GM19467 (cell line): ENCODE results near the gene UBA1.

Source experiments
- ATAC-seq: cut with Tn5 transposase; IDR thresholded peaks from one replicate; pipeline ENCODE4 v1.9.1; 2021; ENCODE audit warnings: mild to moderate bottlenecking, moderate library complexity; ENCODE audit not compliant: unreplicated experiment

The UBA1 gene

GRCh38 chrX:47187106-47187677 is 6.4 kb upstream of the UBA1 start:
- ATAC-seq: no peak

DNA sequence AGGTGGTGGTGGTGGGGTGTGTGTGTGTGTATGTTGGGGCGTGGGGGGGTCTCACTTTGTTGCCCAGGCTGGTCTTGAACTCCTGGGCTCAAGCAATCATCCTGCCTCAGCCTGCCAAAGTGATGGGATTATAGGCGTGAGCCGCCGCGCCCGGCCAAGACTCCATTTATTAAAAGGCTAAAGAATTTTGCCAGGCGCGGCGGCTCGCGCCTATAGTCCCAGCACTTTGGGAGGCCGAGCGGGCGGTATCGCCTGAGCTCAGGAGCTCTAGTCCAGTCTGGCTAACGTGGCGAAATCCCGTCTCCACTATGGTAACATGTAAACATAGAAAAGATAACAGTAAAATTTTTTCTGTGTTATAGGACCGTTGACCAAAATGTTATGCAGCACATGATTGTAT is 3.7 kb upstream of the UBA1 start:
- ATAC-seq: no peak

GRCh38 chrX:47190445-47191269 is 3.0 kb upstream of the UBA1 start:
- ATAC-seq: peak; percentile 39

DNA sequence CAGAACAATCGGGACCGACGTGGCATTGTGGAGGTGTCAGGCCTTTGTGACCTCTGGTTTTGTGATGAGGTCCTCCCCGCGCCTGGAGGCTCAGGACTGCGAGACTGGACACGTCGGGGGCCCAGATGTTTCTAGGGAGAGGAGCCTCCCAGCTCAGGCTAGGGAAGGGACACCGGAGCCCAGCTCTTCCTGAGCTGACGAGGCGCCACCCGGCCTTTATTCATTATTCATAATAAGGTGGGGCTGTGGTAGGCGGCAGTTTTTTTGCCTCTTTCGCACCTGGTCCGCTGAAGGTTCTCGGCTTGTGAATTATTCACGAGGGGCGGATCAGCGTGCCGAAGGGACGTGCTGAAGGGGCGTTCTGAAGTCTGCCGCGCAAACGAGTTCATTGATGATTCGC is 2.3 kb upstream of the UBA1 start:
- no peak for ATAC-seq

DNA sequence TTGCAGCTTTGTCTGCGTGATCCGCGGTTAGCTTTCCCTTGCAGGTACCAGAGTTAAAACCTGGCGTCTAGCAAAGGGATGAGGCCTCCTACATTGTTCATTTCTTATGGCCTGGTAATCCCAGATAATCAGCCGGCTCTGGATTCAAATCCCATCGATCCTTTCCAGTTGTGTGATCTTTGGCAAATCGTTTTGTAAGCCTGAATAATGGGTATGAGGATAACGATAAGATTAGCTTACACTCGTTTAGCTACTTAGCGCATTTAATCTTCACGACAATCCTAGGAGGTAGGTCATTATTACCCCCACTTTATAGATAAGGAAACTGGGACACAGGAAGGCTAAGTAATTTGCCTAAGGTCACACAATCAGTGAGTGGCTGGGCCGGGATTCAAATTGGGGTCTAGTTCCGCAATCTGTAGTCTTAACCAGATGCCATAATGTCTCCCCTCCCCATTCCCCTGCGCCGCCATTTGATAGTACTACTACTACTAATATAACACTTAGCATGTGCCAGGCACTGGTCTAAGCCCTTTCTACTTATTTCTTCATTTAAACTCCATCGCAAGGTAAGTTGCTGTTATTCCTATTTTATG is 1.7 kb upstream of the UBA1 start:
- ATAC-seq: no peak

DNA sequence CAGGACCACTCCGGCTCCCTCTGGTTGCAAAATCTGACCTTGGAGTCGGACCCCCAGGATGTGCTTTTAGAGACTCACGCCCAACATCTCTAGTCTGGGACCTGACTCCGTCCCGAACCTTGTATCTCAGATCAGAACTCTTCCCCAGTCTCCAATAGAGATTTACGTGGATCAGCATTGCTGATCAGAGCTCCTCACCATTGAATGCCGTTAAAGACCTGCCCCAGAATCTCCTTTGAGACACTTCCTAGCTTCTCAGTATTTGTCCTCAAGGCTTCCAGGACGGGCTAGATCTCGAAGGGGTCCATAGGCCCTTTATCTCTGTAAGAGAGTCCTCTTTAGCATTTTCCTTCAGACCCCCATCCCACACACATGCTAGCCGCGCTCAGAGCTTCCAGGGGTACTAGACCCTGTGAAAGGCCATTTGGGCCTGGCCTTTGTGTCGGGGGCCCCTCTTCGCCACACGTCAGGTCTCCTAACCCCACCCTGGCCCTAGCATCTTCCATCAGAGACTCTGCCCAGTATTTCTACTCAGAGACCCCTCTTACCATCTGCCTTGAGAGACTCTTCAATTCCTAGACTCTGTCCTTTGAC is 662 bp downstream of the UBA1 start:
- peak; percentile 3 for ATAC-seq

GRCh38 chrX:47196098-47196497 is 2.5 kb downstream of the UBA1 start:
- no peak for ATAC-seq

DNA sequence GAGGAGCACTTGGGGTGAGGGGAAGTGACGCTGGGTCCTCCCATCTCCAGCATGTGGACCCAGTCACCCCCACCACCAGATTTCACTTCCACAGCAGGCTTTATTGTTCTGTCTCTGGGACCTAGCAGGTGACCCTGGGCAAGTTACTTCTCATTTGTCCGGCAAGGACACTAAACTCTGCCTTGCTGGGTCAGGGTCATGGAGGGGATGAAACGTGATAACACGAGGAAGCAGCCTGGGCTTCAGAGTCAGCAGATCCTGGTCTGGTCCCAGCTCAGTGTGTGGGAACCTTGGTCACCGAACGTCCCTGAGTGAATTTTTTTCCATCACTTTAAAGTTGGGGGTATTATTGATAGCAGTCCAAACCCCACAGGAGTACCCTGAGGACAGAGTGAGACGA is 3.9 kb downstream of the UBA1 start:
- no peak for ATAC-seq

- ATAC-seq: no peak
Measured at GRCh38 chrX:47198026-47198686, 4.5 kb downstream of the UBA1 start.

DNA sequence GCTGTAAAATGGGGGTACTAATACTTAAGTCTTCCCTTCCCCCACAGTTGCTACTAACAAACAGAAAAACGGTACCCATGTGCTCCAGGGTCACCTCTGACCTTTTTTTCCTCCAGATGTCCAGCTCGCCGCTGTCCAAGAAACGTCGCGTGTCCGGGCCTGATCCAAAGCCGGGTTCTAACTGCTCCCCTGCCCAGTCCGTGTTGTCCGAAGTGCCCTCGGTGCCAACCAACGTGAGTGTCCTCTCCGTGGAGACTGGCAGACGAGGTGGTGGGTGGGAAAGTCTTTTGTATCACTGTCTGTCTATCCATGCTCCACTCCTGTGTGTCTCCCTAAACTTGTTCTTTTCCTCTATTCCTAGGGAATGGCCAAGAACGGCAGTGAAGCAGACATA is 5.1 kb downstream of the UBA1 start:
- no peak for ATAC-seq

DNA sequence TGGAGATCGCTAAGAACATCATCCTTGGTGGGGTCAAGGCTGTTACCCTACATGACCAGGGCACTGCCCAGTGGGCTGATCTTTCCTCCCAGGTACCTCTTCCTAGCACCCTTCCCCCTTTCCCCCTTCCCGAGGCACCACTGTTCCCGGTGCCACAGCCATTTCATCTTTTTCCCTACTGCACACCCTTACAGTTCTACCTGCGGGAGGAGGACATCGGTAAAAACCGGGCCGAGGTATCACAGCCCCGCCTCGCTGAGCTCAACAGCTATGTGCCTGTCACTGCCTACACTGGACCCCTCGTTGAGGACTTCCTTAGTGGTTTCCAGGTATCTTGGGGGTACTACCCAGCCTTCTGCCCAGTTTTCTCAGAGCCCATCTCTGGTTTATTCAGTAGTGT is 5.7 kb downstream of the UBA1 start:
- no peak for ATAC-seq

- no peak for ATAC-seq
Measured at GRCh38 chrX:47200385-47201150, 6.9 kb downstream of the UBA1 start.

DNA sequence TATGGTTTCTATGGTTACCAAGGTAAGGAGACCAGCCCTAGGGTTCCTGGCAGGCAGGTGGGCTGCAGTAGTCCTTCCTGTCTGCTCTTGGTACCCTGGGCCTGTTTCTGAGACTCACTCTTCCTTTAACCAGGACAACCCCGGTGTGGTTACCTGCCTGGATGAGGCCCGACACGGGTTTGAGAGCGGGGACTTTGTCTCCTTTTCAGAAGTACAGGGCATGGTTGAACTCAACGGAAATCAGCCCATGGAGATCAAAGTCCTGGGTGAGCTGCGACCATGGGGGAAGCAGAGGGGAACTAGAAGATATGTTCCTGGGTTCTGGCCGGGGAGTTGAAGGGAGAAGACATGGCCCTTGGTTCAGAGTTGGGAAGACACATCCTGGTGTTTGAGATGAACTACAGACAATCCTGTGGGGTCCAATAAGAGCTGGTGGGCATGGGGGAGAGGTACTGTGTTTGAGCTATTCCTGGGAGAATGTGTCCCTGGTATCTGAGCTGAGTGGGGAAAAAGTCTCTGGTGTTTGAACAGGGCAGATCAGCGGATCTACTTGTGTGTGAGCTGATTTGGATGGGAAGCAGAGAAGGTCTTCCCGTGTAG is 7.8 kb downstream of the UBA1 start:
- ATAC-seq: no peak

GRCh38 chrX:47202316-47202715 is 8.7 kb downstream of the UBA1 start:
- no peak for ATAC-seq

DNA sequence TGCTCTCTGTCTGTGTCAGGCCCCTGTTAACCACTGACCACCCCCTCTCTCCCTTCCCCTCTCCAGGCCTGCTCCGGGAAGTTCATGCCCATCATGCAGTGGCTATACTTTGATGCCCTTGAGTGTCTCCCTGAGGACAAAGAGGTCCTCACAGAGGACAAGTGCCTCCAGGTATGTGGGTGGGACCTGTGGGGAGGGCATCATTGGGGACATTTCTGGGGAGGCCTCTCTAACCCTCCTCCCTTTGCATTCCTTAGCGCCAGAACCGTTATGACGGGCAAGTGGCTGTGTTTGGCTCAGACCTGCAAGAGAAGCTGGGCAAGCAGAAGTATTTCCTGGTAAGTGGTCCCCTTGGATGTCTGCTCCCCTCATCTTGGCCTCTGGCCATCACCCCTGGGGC is 9.2 kb downstream of the UBA1 start:
- ATAC-seq: no peak

GRCh38 chrX:47204970-47205369 is 11.3 kb downstream of the UBA1 start:
- ATAC-seq: no peak

GRCh38 chrX:47206316-47206715 is 12.7 kb downstream of the UBA1 start:
- no peak for ATAC-seq

DNA sequence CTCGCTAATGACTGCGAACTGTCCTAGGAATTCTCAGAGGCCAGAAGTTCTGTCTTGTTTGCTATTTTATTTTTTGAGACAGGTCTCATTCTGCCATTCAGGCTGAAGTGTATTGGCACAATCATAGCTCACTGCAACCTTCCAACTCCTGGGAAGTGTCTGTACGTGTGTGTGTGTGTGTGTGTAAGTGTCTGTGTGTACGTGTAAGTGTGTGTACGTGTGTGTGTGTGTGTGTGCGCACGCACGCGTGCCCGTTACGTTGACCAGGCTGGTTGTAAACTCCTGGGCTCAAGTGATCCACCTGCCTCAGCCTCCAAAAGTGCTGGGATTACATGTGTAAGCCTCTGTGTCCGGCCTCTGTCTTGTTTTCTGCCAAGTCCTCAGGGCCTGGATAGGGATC is 14.5 kb downstream of the UBA1 start:
- ATAC-seq: no peak

- no peak for ATAC-seq
Measured at GRCh38 chrX:47209508-47210238, 16.0 kb downstream of the UBA1 start.
